OCI-M2 (cell line): ENCODE data around the gene AMN1.
"Not testable (repeated sequence)": the region's sequence is repeated elsewhere in the genome, so short reads cannot be mapped to it uniquely, and the experiment has no call there.

Source experiments
- DNase-seq: peaks from one replicate; lab custom pipeline; 2025; ENCODE audit not compliant: unreplicated experiment; lab: John Stamatoyannopoulos, UW

Gene AMN1

DNA sequence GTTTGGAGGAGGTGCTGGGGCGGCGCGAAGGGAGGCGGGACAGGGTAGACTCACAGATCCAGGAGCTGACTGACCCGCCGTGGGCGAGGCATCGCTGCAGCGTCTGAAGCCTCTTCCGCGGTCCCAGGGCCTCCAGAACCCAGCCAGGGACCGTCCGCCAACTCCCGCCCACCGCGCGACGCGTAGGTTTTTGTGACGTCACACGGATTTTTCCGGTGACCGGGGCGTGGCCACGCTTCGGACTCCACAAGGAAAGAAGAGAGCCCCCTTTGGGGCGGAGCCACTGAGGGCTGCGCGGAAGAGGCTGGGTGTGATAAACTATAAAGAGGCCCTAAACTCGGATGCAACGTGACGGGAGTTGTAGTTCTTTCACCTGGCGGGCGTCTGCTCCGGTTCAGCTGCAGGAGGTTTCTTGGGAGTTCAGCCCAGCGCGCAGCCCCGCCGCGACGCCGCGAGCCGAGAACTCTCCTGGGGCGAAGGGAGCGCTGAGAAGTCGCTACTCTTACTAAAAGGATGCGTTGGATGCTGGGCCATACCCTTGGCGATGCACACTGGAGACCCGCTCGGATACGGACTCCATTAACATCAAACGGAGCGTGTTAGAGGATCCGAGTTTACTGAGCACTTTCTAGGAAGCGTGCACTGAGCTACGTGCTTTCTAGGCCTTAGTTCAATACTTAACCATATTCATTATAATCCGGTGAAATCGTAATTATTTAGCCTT, at the start of gene AMN1:
AMN1 (minus strand) TSS at position 105 of the 724 bp plus-strand sequence; CDS start at position 92, 13 bp downstream.
- peak; percentile 37 for DNase-seq

DNA sequence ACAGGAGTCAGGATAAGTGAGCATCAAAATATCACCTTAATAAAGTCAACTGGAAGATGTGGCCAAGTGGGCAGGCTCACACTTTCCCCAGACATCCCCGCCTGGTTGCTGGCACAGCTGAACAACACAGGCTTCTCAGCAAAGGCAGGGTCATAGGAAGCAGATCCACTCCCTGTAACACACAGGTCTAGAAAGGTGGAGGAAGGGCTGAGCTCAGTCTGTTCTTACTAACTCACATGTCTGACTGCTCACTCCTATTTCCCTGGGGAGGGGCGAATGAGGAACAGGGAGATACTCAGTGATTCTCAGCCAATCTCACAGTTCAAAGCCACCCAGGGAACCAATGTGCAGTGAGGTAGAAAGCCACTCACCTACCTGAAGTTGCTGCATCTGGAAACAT, 45.0 kb upstream of the AMN1 start:
- DNase-seq, result no peak

DNA sequence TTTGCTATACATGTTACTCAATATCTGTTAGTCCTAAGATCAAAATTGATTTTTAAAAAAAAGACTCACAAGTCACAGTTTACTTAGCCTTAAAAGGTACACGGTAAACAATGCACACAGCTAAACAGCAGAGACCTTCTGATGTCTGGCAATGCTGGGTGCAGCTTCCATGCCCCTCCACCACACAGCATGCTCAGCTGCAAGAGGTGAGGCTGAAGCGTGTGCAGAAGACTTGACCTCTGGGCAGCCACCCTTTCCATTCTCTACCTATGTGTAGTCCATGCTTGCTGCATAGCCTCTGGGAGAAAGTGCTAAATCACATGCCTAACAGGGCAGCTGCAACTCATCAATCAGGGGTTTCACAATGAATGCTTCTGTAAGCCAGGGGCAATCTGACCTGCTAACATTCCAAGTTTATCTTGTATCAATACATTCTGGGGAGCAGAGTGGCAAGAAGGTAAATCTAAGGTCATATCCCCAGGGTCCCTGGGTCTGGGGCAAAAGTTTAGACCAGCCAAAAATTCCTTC, 44.5 kb upstream of the AMN1 start:
- no peak for DNase-seq

DNA sequence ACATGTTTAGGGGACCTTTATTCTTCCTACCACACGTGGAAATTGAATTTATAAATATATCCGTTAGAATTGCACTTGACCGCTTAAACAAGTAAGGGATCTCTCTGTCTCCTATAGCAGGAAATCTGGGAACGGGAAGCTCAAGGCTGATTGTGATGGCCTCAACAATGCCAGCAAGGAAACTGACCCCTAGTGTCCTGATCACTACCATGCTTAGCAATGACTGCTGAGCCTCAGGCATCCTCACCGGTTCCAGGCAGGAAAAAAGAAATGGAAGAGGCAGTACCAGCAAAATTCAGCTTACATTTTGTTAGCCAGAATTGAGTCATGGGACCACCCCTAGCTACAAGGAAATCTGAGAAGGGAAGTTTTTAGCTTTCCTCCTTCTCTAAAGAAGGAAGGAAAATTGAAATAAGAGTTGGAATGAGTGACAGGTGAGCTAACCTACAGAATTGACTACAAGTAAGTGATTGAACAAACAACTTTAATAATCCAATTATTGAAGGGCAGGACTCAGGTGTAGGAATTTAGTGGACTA, 43.9 kb upstream of the AMN1 start:
- no peak for DNase-seq

DNA sequence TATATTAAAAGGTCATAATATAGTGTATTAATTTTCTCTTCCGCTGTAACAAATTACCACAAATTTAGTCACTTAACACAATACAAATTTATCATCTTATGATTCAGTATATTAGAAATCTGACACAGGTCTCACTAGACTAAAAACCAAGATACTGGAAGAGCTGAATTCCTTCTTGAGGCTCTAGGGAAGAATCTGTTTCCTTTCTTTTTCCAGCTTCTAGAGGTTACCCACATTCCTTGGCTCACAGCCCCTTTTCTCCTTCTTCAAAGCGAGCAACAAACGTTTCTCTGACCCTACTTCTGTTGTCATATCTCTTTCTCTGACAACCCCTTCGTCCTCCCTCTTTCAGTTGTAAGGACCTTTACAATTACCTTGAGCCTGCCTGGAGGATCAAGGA, 43.4 kb upstream of the AMN1 start:
- DNase-seq, result no peak

DNA sequence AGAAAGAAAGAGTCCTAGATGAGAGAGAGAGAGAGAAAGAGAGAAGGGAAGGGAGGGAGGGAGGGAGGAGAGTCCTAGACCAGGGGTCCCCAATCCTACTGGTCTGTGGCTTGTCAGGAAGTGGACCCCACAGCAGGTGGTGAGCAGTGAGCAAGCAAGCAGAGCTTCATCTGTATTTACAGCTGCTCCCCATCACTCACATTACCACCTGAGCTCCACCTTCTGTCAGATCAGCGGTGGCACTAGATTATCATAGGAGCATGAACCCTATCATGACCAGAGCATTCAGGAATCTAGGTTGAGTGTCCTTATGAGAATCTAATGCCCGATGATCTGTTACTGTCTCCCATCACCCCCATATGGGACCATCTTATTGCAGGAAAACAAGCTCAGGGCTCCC, 39.2 kb upstream of the AMN1 start:
- DNase-seq, result no peak

DNA sequence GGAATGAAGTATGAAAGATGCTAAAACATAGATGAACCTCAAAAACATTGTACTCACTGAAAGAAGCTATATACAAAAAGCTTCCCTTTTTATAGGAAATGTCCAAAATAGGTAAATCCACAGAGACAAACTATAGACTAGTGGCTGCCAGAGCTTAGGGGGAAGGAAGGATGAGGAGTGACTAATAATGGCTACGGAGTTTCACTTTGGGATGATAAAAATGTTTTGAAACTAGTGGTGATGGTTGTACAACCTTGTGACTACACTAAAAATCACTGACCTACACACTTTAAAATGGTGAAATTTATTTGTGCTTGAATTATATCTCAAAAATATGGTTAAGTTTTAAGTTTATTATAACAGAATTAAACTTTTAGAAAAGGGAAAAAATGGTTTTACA, 37.1 kb upstream of the AMN1 start:
- DNase-seq, result no peak

DNA sequence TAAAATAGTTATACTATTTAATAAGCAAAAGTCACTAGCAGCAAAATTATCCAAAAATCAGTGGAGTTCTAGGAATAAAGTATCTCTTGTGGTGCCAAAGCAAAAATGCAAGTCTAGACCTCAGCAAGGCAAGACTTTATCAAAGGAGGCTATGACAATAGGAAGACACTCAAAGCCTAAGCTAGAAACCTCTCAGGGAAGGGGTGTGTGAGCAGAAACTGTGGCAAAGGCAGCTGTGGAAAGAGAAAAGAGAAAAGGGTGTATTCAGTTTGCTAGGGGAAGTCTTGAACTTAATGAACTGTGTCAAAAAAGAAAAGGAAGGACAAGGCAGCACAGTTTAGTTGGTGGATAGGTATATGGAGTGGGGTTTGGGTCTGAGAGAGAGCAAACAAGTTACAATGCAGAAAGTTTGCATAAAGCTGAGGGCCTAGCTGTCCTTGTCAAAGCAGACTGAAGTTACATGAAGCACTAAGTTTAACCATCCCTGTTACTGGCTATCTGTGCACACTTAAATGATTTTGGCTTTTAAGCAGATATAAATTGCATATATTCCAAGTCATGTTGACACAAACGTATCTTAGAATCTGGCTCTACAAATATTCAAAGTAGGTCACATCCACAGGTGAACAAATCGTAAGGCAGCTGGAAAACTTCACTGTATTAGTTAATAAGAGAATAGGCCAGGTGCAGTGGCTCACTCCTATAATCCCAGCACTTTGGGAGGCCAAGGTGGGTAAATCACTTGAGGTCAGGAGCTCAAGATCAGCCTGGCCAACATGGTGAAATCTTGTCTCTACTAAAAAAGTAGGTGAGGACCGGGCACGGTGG, 31.0 kb upstream of the AMN1 start:
- no peak for DNase-seq

DNA sequence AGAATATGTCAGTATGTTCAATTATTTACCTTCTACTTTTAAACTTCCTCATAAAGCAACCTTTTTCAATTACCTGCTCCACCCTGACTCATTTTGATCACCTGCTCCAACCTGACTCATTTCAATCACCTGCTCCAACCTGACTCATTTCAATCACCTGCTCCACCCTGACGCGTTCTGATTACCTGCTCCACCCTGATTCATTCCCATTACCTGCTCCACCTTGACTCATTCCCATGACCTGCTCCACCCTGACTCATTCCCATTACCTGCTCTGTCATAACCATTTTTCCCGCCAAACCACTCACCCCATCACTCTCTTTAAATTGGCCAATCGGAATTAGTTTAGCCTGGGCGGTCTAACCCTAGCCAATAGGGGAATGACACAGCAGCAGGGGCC, 29.5 kb upstream of the AMN1 start:
- not testable (repeated sequence) for DNase-seq

DNA sequence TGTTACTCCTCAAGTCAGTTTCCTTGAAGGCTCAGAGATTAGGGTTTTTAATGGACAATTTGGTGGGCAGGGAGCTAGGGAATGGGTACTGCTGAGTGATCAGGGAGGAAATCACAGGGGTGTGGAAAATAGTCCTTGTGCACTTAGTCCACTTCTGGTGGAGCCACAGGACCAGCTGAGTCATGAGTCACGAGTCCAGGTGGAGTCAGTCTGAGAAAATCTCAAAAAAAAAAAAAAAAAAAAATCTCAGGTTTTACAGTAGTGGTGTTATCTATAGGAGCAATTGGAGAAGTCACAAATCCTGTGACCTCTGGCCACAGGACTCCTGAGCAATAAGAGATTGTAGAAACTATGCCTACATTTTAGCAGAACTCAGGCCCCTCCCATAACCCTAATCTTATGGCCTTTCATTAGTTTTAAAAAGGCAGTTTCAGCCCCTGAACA, 28.2 kb upstream of the AMN1 start:
- DNase-seq, result no peak

DNA sequence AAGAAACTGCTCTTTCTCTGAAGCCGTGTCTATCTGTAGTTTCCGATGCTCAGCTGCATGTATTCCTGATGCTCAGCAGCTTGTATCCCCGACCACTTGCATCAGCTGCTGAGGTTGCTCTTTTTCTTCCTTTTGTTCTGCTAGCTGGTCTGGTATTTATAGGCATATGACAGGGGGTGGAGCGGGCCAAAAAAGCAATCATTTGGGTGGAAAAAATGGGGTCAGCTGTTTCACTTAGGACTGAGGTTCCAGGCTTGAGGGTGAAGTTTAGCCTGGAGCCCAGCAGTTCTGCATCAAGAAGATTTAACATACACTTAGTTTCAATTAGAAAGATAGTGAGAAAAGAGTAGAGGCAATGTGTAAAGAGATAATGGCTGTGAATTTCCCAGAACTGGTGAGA, 23.6 kb upstream of the AMN1 start:
- no peak for DNase-seq

DNA sequence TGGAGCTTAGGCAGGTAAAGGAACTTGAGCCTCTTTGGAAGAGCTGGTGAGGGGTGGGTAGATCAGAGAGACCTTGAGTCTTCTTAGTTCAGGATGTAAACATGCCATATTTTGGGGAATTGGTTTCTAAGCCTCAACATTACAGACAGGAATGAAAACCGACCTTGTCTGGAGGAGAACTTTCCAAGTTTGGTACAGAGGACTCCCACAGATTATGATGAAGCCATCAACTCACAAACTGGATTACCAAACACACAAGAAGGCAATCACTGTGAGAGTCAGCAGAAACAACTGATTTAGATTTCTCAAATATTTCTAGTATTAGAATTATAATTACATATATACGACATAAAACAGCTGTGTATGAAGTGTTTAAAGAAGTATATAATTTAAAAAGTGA, 22.3 kb upstream of the AMN1 start:
- DNase-seq, result no peak

DNA sequence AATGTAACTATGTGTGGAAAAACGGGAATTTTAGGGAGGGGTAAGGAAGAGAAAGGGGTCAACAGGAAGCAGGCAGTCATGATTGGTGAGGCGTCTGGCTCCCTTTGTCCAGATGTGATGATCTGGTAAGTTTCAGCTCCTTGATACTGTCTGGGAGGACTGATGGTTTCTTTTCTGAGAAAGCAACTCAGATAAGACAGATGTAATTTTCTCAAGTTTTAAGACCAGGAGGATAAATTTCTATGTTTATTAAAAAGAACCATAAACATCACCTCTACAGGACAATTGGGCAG, 21.9 kb upstream of the AMN1 start:
- no peak for DNase-seq

DNA sequence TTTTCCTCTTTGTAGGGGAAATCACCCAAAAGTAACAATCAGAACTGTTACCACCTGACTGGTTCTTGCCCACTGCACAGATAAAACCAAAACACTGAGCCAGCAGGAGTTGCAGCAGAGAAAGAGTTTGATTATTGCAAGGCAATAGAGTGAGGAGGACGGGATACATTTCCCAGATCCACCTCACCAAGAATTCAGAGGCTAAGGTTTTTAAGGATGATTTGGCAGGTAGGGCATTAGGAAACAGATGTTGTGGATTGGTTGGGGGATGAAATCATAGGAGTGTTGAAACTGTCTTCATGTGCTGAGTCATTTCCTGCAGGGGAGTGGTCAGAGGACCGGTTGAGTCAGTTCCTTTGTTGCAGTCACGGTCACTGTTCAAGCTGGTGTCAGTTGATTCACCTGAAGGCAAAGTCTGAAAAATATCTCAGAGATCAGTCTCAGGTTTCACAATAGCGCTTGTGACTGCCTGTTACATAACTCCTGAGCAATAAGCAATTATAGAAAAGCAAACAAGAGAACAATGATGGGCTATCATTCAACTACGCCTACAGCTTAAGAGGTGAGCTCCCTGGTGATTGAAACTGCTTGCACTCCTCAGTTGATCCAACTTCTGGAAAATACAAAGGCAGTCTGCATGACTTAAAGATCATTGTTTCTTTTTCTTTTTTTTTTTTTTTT, 20.3 kb upstream of the AMN1 start:
- DNase-seq, result no peak

DNA sequence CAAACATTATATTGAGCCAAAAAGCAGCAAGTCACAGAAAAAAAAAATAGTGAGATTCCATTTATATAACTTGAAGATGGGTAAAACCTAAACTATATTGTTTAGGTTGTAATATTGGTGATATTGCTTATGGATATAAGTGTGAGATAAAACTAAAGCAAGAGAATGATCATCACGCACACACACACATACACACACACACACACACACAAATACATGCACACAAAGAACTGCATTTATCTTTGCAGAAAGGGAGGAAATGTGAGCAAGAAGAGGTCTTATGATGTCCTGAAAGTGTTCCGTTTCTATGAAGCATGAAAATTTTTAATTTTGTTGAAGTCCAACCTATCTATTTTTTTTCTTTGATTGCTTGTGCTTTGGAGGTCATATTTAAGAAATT, 16.4 kb upstream of the AMN1 start:
- DNase-seq, result no peak

DNA sequence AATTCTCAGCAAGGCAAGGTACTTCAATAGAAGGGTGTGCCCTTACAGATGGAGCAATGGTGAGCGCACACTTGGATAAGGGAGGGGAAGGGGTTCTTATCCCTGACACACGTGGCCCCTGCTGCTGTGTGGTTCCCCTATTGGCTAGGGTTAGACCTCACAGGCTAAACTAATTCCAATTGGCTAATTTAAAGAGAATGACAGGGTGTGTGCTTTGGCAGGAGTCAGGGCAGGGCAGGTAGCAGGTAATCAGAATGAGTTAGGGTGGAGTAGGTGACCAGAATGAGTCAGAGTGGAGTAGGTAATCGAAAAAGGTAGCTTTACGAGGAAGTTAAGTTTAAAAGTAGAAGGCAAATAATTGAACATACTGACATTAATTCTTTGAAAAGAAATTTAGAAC, 15.5 kb upstream of the AMN1 start:
- DNase-seq, result not testable (repeated sequence)

DNA sequence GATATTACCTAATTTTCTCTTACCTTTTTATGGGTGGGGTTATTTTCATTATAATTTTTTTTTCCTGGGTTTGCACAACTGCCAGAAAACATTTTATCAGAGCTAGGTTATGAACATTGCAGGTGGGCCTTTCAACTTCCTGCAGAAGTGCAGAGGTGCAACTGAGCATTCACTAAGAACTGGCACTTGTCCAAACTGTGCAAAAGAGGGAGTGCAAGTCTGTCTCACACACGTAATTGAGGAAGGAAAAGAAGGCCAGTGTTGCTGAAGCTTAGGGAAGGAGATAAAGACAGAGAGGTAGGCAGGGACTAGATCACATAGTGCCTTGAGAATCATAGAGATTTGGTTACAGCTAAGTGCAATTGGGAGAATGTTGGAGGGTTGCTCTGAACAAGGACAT, 14.1 kb upstream of the AMN1 start:
- no peak for DNase-seq

DNA sequence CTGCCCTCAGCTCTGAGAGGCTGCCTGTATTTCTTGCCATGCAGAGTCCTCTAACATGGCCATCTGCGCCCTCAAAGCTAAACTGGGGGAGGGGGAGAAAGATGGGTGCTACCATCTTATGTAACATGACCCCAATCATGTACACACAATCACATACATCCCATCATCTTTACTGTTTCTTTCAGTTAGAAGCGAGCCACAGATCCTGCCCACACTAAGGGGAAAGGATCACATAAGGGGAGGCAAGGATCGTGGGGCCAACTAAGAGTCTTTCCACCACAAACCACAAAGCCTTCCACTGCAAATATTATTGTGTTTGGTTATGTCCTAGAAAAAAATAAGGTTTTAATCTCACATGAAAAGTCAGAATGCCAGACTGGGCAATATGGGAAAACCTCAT, 11.8 kb upstream of the AMN1 start:
- no peak for DNase-seq

DNA sequence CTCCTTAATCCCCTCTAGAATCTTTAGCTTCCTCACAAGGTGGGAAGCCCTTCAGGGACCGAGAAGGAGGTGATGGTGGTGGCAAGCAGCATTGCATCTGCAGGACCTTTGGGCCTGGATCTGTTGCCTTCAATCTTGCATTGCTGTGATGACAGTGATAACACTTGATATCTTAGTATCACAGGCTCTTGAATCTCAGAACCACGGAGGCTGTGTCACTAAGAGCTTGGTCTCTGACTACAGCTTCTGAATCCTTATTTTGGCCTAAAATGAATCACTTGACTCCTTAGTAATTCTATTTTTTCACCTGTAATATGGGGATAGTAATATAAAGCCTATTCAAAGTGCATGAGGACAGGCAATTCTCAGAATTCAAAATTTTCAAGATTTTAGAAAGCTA, 8.9 kb upstream of the AMN1 start:
- DNase-seq, result no peak

DNA sequence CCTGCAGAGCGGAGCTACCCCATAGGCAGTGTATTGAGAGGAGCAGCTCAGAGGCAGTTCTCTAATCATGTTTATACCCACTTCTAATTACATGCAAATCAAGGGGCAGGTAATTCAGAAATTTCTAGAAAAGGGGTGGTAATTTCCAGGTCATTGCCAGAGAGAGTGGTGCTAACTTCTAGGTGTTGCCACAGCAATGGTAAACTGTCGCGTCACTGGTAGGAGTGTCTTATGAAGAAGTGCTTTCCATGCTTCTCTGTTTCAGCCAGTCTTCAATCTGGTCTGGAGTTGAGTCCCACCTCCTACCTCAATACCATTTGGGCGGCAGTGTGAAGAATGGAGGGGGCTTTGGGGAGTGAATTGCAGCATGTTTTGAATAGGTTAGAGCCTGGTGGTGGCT, 8.5 kb upstream of the AMN1 start:
- no peak for DNase-seq

DNA sequence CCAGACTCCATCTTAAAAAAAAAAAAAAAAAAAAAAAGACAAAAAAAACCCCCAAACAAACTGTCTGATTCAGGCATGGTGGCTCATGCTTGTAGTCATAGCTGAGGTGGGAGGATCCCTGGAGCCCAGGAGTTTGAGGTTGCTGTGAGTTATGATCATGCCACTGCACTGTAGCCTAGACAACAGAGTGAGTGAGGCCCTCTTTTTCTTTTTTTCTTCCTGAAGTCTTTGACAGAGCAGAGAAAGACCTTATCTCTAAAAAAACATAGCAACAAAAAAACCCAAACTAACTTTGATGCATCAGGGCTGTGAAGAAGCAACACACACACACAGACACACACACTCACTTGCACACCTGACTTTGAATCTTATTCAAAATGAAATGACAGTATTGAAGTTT, 7.7 kb upstream of the AMN1 start:
- no peak for DNase-seq
